ENCODE data around the gene ZBTB47. TPM values are rescaled to one million over a fixed set of nuclear protein-coding genes. Genes with fewer than 3 reads are reported as not detected.

The ZBTB47 gene
- total RNA-seq, 1 donor from 2014 or later = 118 TPM

GRCh38 chr3:42698216-42698910, 44.9 kb downstream of the ZBTB47 start:
- no peak for DNase-seq
- Histone ChIP-seq H3K4me1 (peaks cover 43% of the 10 kb centered on the region), H3K9me3 (replicated peaks) (no peaks in the 10 kb centered on the region), H3K27ac (replicated peaks) (peak overlapping the region; percentile 76), H3K36me3 (no peaks in the 10 kb centered on the region), H3K27me3 (ENCODE audit: low read depth) (peaks cover 13% of the 10 kb centered on the region), H3K4me3 (peak overlapping the region; percentile 57)
- intact Hi-C loops (cut with micrococcal nuclease) = no loop called here
- TF ChIP-seq CTCF (IDR thresholded peaks at IDR 0.05; ENCODE audit: borderline replicate concordance) = no peak

GRCh38 chr3:42698911-42699230, 45.4 kb downstream of the ZBTB47 start:
- Histone ChIP-seq H3K27me3 (ENCODE audit: low read depth) (peaks cover 13% of the 10 kb centered on the region), H3K4me1 (peaks cover 48% of the 10 kb centered on the region), H3K27ac (replicated peaks) (peak overlapping the region; percentile 76), H3K9me3 (replicated peaks) (no peaks in the 10 kb centered on the region), H3K4me3 (peak overlapping the region; percentile 57), H3K36me3 (no peaks in the 10 kb centered on the region)
- TF ChIP-seq CTCF (IDR thresholded peaks at IDR 0.05; ENCODE audit: borderline replicate concordance) = no peak
- no peak for DNase-seq
- intact Hi-C loops (cut with micrococcal nuclease) = no loop called here

- intact Hi-C loops (cut with micrococcal nuclease) = no loop called here
- H3K9me3 ChIP-seq (replicated peaks) = no peaks in the 10 kb centered on the region
- peaks cover 54% of the 10 kb centered on the region for H3K4me1 ChIP-seq
- peaks cover 13% of the 10 kb centered on the region for H3K27me3 ChIP-seq (ENCODE audit: low read depth)
- no peak for TF ChIP-seq CTCF (IDR thresholded peaks at IDR 0.05; ENCODE audit: borderline replicate concordance)
- peak overlapping the region; percentile 57 for H3K4me3 ChIP-seq
- DNase-seq = no peak
- peak overlapping the region; percentile 76 for H3K27ac ChIP-seq (replicated peaks)
- no peaks in the 10 kb centered on the region for H3K36me3 ChIP-seq
Observed at GRCh38 chr3:42699511-42699971, 46.0 kb downstream of the ZBTB47 start.

- Histone ChIP-seq H3K27ac (replicated peaks) (peak overlapping the region; percentile 98), H3K27me3 (ENCODE audit: low read depth) (peaks cover 13% of the 10 kb centered on the region), H3K36me3 (no peaks in the 10 kb centered on the region), H3K9me3 (replicated peaks) (no peaks in the 10 kb centered on the region), H3K4me3 (peak overlapping the region; percentile 67), H3K4me1 (peaks cover 65% of the 10 kb centered on the region)
- no peak for DNase-seq
- no peak for TF ChIP-seq CTCF (IDR thresholded peaks at IDR 0.05; ENCODE audit: borderline replicate concordance)
- intact Hi-C loops (cut with micrococcal nuclease) = no loop called here
Observed at GRCh38 chr3:42700366-42701288, 47.1 kb downstream of the ZBTB47 start.

GRCh38 chr3:42701371-42702065, 48.0 kb downstream of the ZBTB47 start:
- peaks cover 69% of the 10 kb centered on the region for H3K4me1 ChIP-seq
- peak overlapping the region; percentile 98 for H3K27ac ChIP-seq (replicated peaks)

More at GRCh38 chr3:42701371-42702065, 48.0 kb downstream of the ZBTB47 start:
- H3K4me3 ChIP-seq = peak overlapping the region; percentile 67
- H3K27me3 ChIP-seq (ENCODE audit: low read depth) = peaks cover 13% of the 10 kb centered on the region
- H3K9me3 ChIP-seq (replicated peaks) = no peaks in the 10 kb centered on the region
- intact Hi-C loops (cut with micrococcal nuclease) = no loop called here
- DNase-seq = peak; percentile 84
- H3K36me3 ChIP-seq = no peaks in the 10 kb centered on the region
- no peak for TF ChIP-seq CTCF (IDR thresholded peaks at IDR 0.05; ENCODE audit: borderline replicate concordance)
